Caco-2 (cell line): ENCODE measurements around the gene KLF1. TPM values are rescaled to one million over a fixed set of nuclear protein-coding genes. Genes with fewer than 3 reads are reported as not detected.

Source experiments
- BruUV-seq: library from RNA; stranded (reverse); fragments of 400-500 nt; replicated peaks from 2 replicates; lab custom pipeline; 2021; lab: Mats Ljungman, UMichigan
- CTCF ChIA-PET: fragments of 300-600 bp; sonication (Branson Sonifier 250); formaldehyde crosslinking; loops from one replicate; lab custom pipeline; 2022; ENCODE audit warnings: antibody characterized with exemption; lab: Charles Lee
- POLR2A ChIA-PET: fragments of 300-600 bp; sonication (Branson Sonifier 250); formaldehyde crosslinking; loops from one replicate; lab custom pipeline; 2022; ENCODE audit warnings: antibody characterized with exemption; lab: Charles Lee
- DNase-seq, 2 experiments: peaks; one replicate each; pipeline versions ENCODE4 v3.0.0 to v3.0.0-alpha.2; 2020 to 2022
- H3K27me3 ChIP-seq: replicated peaks from 2 replicates; pipeline ENCODE4 v1.6.0; 2011; ENCODE audit warnings: low read length; ENCODE audit not compliant: control insufficient read depth, insufficient read depth
- H3K36me3 ChIP-seq: 2 replicates; pipeline ENCODE4 v1.5.1; 2011; ENCODE audit warnings: low read length; ENCODE audit not compliant: control insufficient read depth, insufficient read depth
- H3K4me1 ChIP-seq: fragments of 250-450 bp; sonication (Bioruptor Pico); 2 replicates; pipeline ENCODE4 v1.5.1; 2020; ENCODE audit warnings: mild to moderate bottlenecking
- H3K4me3 ChIP-seq: 2 replicates; pipeline ENCODE4 v1.5.1; 2011; ENCODE audit warnings: low read depth, mild to moderate bottlenecking, control low read depth, low read length
- H3K9me3 ChIP-seq: fragments of 250-450 bp; sonication (Bioruptor Pico); 2 replicates; pipeline ENCODE4 v1.5.1; 2020; ENCODE audit warnings: mild to moderate bottlenecking, moderate library complexity
- H3K27ac Mint-ChIP-seq: one replicate; pipeline ENCODE4 v1.8.0; 2022; ENCODE audit warnings: mixed read lengths; ENCODE audit not compliant: unreplicated experiment
- H3K27me3 Mint-ChIP-seq: one replicate; pipeline ENCODE4 v1.8.0; 2022; ENCODE audit warnings: mixed read lengths; ENCODE audit not compliant: insufficient read depth, unreplicated experiment
- H3K36me3 Mint-ChIP-seq: one replicate; pipeline ENCODE4 v1.8.0; 2022; ENCODE audit warnings: mild to moderate bottlenecking, mixed read lengths; ENCODE audit not compliant: insufficient read depth, unreplicated experiment
- H3K4me1 Mint-ChIP-seq: one replicate; pipeline ENCODE4 v1.8.0; 2022; ENCODE audit warnings: low read depth, mixed read lengths; ENCODE audit not compliant: unreplicated experiment
- H3K4me3 Mint-ChIP-seq: one replicate; pipeline ENCODE4 v1.8.0; 2022; ENCODE audit warnings: mild to moderate bottlenecking, moderate library complexity, mixed read lengths; ENCODE audit not compliant: unreplicated experiment
- H3K9me3 Mint-ChIP-seq: one replicate; pipeline ENCODE4 v1.8.0; 2022; ENCODE audit warnings: mixed read lengths; ENCODE audit not compliant: unreplicated experiment
- CTCF ChIP-seq, 2 experiments: fragments of 200-600 bp in 1 of 2; IDR thresholded peaks; 1 replicate in 1 of 2; 2 replicates in 1 of 2; pipeline versions ENCODE4 v1.5.1 to v1.8.0; 2011 to 2022; ENCODE audit warnings: antibody characterized with exemption in 1 of 2, control low read depth in 1 of 2, inconsistent platforms in 1 of 2, low read depth in 1 of 2, low read length in 1 of 2, mild to moderate bottlenecking in 1 of 2, moderate library complexity in 1 of 2; ENCODE audit not compliant: insufficient read depth in 1 of 2, severe bottlenecking in 1 of 2, unreplicated experiment in 1 of 2
- intact Hi-C: fragments of 100-400 bp; cut with micrococcal nuclease; formaldehyde crosslinking; loops from one replicate; pipeline ENCODE4 v1.10.0; 2022; ENCODE audit not compliant: unreplicated experiment
- total RNA-seq: library from RNA; stranded (reverse); gene quantifications from 2 replicates; pipeline ENCODE4 v1.2.3, GENCODE V29; 2022

KLF1 gene
- total RNA-seq, 1 experiment from 2014 or later: not detected

- TF ChIP-seq CTCF (IDR thresholded peaks at IDR 0.05; ENCODE audit: insufficient read depth in 1 of 2, low read depth in 1 of 2, low read length in 1 of 2, severe bottlenecking in 1 of 2, unreplicated experiment in 1 of 2): no peak
- H3K9me3 ChIP-seq: no peaks in the 10 kb centered on the region
- H3K27me3 ChIP-seq: no peaks in the 10 kb centered on the region; the same call in 1 of the 2 replicates
- intact Hi-C loops: no loop called here
- H3K27me3 Mint-ChIP-seq: peaks cover 4% of the 10 kb centered on the region
- H3K27ac Mint-ChIP-seq: no peak overlapping the region
- H3K36me3 ChIP-seq: no peaks in the 10 kb centered on the region
- no peak overlapping the region for H3K4me3 Mint-ChIP-seq
- H3K4me1 ChIP-seq: 0 out of 2 replicates have a peak, but pooled peaks cover 2% of the 10 kb centered on the region
- no TSS peak for BruUV-seq
- ChIA-PET POLR2A (no interaction called here), CTCF (no interaction called here)
- no peaks in the 10 kb centered on the region for H3K9me3 Mint-ChIP-seq
- no peaks in the 10 kb centered on the region for H3K4me1 Mint-ChIP-seq
- DNase-seq: no peak
- H3K4me3 ChIP-seq: no peak overlapping the region
- H3K36me3 Mint-ChIP-seq: no peaks in the 10 kb centered on the region
Measured at GRCh38 chr19:12843999-12844732, 42.8 kb downstream of the KLF1 start.

- no TSS peak for BruUV-seq
- no peaks in the 10 kb centered on the region for H3K9me3 Mint-ChIP-seq
- POLR2A ChIA-PET: no interaction called here
- Histone ChIP-seq H3K4me3 (no peak overlapping the region), H3K27me3 (no peaks in the 10 kb centered on the region; the same call in 1 of the 2 replicates), H3K9me3 (no peaks in the 10 kb centered on the region), H3K4me1 (0 out of 2 replicates have a peak, but pooled peaks cover 2% of the 10 kb centered on the region), H3K36me3 (no peaks in the 10 kb centered on the region)
- no peaks in the 10 kb centered on the region for H3K36me3 Mint-ChIP-seq
- intact Hi-C loops: no loop called here
- H3K27me3 Mint-ChIP-seq: peaks cover 6% of the 10 kb centered on the region
- no peak overlapping the region for H3K4me3 Mint-ChIP-seq
- no peak for DNase-seq
- no peak for TF ChIP-seq CTCF (IDR thresholded peaks at IDR 0.05; ENCODE audit: insufficient read depth in 1 of 2, low read depth in 1 of 2, low read length in 1 of 2, severe bottlenecking in 1 of 2, unreplicated experiment in 1 of 2)
- CTCF ChIA-PET: no interaction called here
- no peaks in the 10 kb centered on the region for H3K4me1 Mint-ChIP-seq
- H3K27ac Mint-ChIP-seq: no peak overlapping the region
Measured at GRCh38 chr19:12843328-12843727, 43.7 kb downstream of the KLF1 start.

GRCh38 chr19:12842511-12842910 lies 44.5 kb downstream of the KLF1 start:
- no TSS peak for BruUV-seq
- Mint-ChIP-seq H3K27ac (no peak overlapping the region), H3K4me3 (no peak overlapping the region), H3K36me3 (no peaks in the 10 kb centered on the region), H3K9me3 (no peaks in the 10 kb centered on the region), H3K27me3 (peaks cover 8% of the 10 kb centered on the region), H3K4me1 (peaks cover 2% of the 10 kb centered on the region)
- Histone ChIP-seq H3K9me3 (no peaks in the 10 kb centered on the region), H3K4me1 (peaks cover 6% of the 10 kb centered on the region; the same call in 1 of the 2 replicates), H3K4me3 (no peak overlapping the region), H3K27me3 (no peaks in the 10 kb centered on the region; the same call in 1 of the 2 replicates), H3K36me3 (no peaks in the 10 kb centered on the region)
- no peak for TF ChIP-seq CTCF (IDR thresholded peaks at IDR 0.05; ENCODE audit: insufficient read depth in 1 of 2, low read depth in 1 of 2, low read length in 1 of 2, severe bottlenecking in 1 of 2, unreplicated experiment in 1 of 2)
- CTCF ChIA-PET: no interaction called here
- no peak for DNase-seq
- POLR2A ChIA-PET: no interaction called here
- intact Hi-C loops: no loop called here
